Loucy (cell line): ENCODE results near the gene CHI3L1.

Source experiments
- H2AFZ ChIP-seq: fragments of 200-600 bp; sonication (generic); 2 replicates; pipeline ENCODE4 v1.6.0; 2016; ENCODE audit warnings: antibody characterized with exemption, mild to moderate bottlenecking, low read length, moderate library complexity
- H3F3A ChIP-seq: fragments of 200-600 bp; 2 replicates; pipeline ENCODE4 v1.6.0; 2016; ENCODE audit warnings: antibody characterized with exemption, low read depth, mild to moderate bottlenecking
- H3K27me3 ChIP-seq: fragments of 200-600 bp; sonication (generic); 2 replicates; pipeline ENCODE4 v1.6.1; 2014; ENCODE audit warnings: low read length, mild to moderate bottlenecking; ENCODE audit not compliant: insufficient read depth, poor library complexity, severe bottlenecking
- H3K36me3 ChIP-seq: fragments of 200-600 bp; sonication (generic); 2 replicates; pipeline ENCODE4 v1.6.1; 2016; ENCODE audit warnings: low read length; ENCODE audit not compliant: insufficient read depth
- H3K4me1 ChIP-seq: fragments of 200-600 bp; sonication (generic); 2 replicates; pipeline ENCODE4 v1.5.1; 2014; ENCODE audit warnings: low read length, mild to moderate bottlenecking; ENCODE audit not compliant: insufficient read depth, poor library complexity, severe bottlenecking
- H3K4me2 ChIP-seq: fragments of 200-600 bp; sonication (generic); 2 replicates; pipeline ENCODE4 v1.6.0; 2014; ENCODE audit warnings: antibody characterized with exemption, low read length, low read depth, mild to moderate bottlenecking; ENCODE audit not compliant: poor library complexity, severe bottlenecking
- H3K4me3 ChIP-seq: fragments of 200-600 bp; sonication (generic); 2 replicates; pipeline ENCODE4 v1.5.1; 2014; ENCODE audit warnings: low read length, mild to moderate bottlenecking, mixed read lengths; ENCODE audit not compliant: poor library complexity, severe bottlenecking
- H3K79me2 ChIP-seq: fragments of 200-600 bp; sonication (generic); 2 replicates; pipeline ENCODE4 v1.6.1; 2014; ENCODE audit warnings: low read length; ENCODE audit not compliant: insufficient read depth
- H3K9ac ChIP-seq: fragments of 200-600 bp; sonication (generic); 2 replicates; pipeline ENCODE4 v1.6.0; 2014; ENCODE audit warnings: mild to moderate bottlenecking, low read depth, low read length, moderate library complexity; ENCODE audit not compliant: poor library complexity, severe bottlenecking
- H3K9me2 ChIP-seq: fragments of 200-600 bp; sonication (generic); replicated peaks from 2 replicates; pipeline ENCODE4 v1.6.1; 2016; ENCODE audit warnings: low read depth, low read length, mixed read lengths
- H3K9me3 ChIP-seq: fragments of 200-600 bp; sonication (generic); 2 replicates; pipeline ENCODE4 v1.6.1; 2014; ENCODE audit warnings: mild to moderate bottlenecking, antibody characterized with exemption, low read length, low read depth; ENCODE audit not compliant: insufficient read depth
- H4K20me1 ChIP-seq: fragments of 200-600 bp; sonication (generic); 2 replicates; pipeline ENCODE4 v1.6.0; 2014; ENCODE audit warnings: antibody characterized with exemption, low read length, mild to moderate bottlenecking; ENCODE audit not compliant: insufficient read depth, poor library complexity, severe bottlenecking
- EZH2phosphoT487 ChIP-seq: fragments of 200-600 bp; IDR thresholded peaks from 2 replicates; pipeline ENCODE4 v1.6.1; 2018; ENCODE audit warnings: antibody characterized with exemption, mild to moderate bottlenecking, moderate library complexity, borderline replicate concordance
- TF ChIP-seq, protein P1 (sequence below): fragments of 200-600 bp; sonication (generic); conservative IDR thresholded peaks from 2 replicates; pipeline ENCODE4 v1.5.1; 2014; ENCODE audit warnings: mild to moderate bottlenecking, antibody characterized with exemption, low read length

Gene CHI3L1

GRCh38 chr1:203140743-203141520, 45.6 kb downstream of the CHI3L1 start:
- TF ChIP-seq EZH2phosphoT487 = no peak
- TF ChIP-seq, protein P1, sequence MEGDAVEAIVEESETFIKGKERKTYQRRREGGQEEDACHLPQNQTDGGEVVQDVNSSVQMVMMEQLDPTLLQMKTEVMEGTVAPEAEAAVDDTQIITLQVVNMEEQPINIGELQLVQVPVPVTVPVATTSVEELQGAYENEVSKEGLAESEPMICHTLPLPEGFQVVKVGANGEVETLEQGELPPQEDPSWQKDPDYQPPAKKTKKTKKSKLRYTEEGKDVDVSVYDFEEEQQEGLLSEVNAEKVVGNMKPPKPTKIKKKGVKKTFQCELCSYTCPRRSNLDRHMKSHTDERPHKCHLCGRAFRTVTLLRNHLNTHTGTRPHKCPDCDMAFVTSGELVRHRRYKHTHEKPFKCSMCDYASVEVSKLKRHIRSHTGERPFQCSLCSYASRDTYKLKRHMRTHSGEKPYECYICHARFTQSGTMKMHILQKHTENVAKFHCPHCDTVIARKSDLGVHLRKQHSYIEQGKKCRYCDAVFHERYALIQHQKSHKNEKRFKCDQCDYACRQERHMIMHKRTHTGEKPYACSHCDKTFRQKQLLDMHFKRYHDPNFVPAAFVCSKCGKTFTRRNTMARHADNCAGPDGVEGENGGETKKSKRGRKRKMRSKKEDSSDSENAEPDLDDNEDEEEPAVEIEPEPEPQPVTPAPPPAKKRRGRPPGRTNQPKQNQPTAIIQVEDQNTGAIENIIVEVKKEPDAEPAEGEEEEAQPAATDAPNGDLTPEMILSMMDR = no peak
- Histone ChIP-seq H3K36me3 (no peaks in the 10 kb centered on the region), H3F3A (no peaks in the 10 kb centered on the region)

GRCh38 chr1:203139976-203140475, 46.5 kb downstream of the CHI3L1 start:
- H3K36me3 ChIP-seq = no peaks in the 10 kb centered on the region
- no peak for TF ChIP-seq EZH2phosphoT487
- TF ChIP-seq, protein P1 = no peak
- H2AFZ ChIP-seq = no peak overlapping the region
- no peaks in the 10 kb centered on the region for H3K79me2 ChIP-seq
- no peaks in the 10 kb centered on the region for H3K9me3 ChIP-seq
- H3K9ac ChIP-seq = no peak overlapping the region
- no peak overlapping the region for H3K4me2 ChIP-seq
- H4K20me1 ChIP-seq = no peaks in the 10 kb centered on the region
- no peaks in the 10 kb centered on the region for H3K27me3 ChIP-seq
- no peak overlapping the region for H3K4me3 ChIP-seq
- no peaks in the 10 kb centered on the region for H3F3A ChIP-seq
- peaks cover 14% of the 10 kb centered on the region for H3K4me1 ChIP-seq
- H3K9me2 ChIP-seq = no peaks in the 10 kb centered on the region

More at GRCh38 chr1:203140743-203141520, 45.6 kb downstream of the CHI3L1 start:
- H3K79me2 ChIP-seq = no peaks in the 10 kb centered on the region
- no peaks in the 10 kb centered on the region for H3K27me3 ChIP-seq
- no peaks in the 10 kb centered on the region for H3K9me2 ChIP-seq
- H3K9me3 ChIP-seq = no peaks in the 10 kb centered on the region
- H3K4me2 ChIP-seq = no peak overlapping the region
- H2AFZ ChIP-seq = no peak overlapping the region
- no peak overlapping the region for H3K9ac ChIP-seq
- H4K20me1 ChIP-seq = no peaks in the 10 kb centered on the region
- H3K4me3 ChIP-seq = no peak overlapping the region
- peaks cover 9% of the 10 kb centered on the region for H3K4me1 ChIP-seq

DNA sequence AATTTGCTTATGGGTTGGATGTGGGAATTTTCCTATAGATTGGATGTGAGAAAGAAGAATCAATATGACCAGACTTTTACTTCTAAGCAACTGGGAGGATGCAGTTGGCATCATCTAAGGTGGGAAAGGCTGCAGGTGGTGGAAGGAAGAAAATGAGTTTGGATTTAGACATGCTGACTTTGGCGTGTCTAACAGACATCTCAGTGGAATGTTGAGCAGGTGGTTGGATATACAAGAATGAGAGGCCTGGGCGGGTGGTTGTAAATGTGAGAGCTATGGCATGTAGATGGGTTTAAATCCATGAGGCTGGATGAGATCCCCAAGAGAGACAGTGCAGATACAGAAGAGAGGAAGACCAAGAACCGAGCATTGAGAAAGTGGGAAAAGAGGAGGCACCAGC, 48.4 kb downstream of the CHI3L1 start:
- no peak overlapping the region for H3K4me2 ChIP-seq
- no peak overlapping the region for H3K9ac ChIP-seq
- no peaks in the 10 kb centered on the region for H3K79me2 ChIP-seq
- no peak for TF ChIP-seq EZH2phosphoT487
- TF ChIP-seq, protein P1 = no peak
- no peak overlapping the region for H2AFZ ChIP-seq
- H3F3A ChIP-seq = no peaks in the 10 kb centered on the region
- H3K9me3 ChIP-seq = no peaks in the 10 kb centered on the region
- no peaks in the 10 kb centered on the region for H4K20me1 ChIP-seq
- H3K36me3 ChIP-seq = no peaks in the 10 kb centered on the region
- no peak overlapping the region for H3K4me3 ChIP-seq
- no peaks in the 10 kb centered on the region for H3K9me2 ChIP-seq
- H3K4me1 ChIP-seq = peaks cover 14% of the 10 kb centered on the region
- no peaks in the 10 kb centered on the region for H3K27me3 ChIP-seq
